Measurements from ENCODE around the gene PRDM2. TPM values are rescaled to one million over a fixed set of nuclear protein-coding genes. Genes with fewer than 3 reads are reported as not detected.

Gene PRDM2
- total RNA-seq, 1 donor from 2014 or later, result 13.9 TPM

DNA sequence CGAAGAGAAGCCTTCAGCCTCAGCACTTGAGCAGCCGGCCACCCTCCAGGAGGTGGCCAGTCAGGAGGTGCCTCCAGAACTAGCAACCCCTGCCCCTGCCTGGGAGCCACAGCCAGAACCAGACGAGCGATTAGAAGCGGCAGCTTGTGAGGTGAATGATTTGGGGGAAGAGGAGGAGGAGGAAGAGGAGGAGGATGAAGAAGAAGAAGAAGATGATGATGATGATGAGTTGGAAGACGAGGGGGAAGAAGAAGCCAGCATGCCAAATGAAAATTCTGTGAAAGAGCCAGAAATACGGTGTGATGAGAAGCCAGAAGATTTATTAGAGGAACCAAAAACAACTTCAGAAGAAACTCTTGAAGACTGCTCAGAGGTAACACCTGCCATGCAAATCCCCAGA, 78.4 kb downstream of the PRDM2 start:
- DNase-seq (ENCODE audit: low read depth), result no peak
- TF ChIP-seq, protein P1, sequence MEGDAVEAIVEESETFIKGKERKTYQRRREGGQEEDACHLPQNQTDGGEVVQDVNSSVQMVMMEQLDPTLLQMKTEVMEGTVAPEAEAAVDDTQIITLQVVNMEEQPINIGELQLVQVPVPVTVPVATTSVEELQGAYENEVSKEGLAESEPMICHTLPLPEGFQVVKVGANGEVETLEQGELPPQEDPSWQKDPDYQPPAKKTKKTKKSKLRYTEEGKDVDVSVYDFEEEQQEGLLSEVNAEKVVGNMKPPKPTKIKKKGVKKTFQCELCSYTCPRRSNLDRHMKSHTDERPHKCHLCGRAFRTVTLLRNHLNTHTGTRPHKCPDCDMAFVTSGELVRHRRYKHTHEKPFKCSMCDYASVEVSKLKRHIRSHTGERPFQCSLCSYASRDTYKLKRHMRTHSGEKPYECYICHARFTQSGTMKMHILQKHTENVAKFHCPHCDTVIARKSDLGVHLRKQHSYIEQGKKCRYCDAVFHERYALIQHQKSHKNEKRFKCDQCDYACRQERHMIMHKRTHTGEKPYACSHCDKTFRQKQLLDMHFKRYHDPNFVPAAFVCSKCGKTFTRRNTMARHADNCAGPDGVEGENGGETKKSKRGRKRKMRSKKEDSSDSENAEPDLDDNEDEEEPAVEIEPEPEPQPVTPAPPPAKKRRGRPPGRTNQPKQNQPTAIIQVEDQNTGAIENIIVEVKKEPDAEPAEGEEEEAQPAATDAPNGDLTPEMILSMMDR (IDR thresholded peaks at IDR 0.05; ENCODE audit: insufficient read depth, low read length, poor library complexity, severe bottlenecking), result no peak
- no peaks in the 10 kb centered on the region for H3K27me3 ChIP-seq (ENCODE audit: control insufficient read depth, insufficient read depth, low read length)
- H3K36me3 ChIP-seq (ENCODE audit: control insufficient read depth, insufficient read depth, low read length), result no peaks in the 10 kb centered on the region
- H3K4me3 ChIP-seq (ENCODE audit: low read depth, low read length), result no peak overlapping the region

DNA sequence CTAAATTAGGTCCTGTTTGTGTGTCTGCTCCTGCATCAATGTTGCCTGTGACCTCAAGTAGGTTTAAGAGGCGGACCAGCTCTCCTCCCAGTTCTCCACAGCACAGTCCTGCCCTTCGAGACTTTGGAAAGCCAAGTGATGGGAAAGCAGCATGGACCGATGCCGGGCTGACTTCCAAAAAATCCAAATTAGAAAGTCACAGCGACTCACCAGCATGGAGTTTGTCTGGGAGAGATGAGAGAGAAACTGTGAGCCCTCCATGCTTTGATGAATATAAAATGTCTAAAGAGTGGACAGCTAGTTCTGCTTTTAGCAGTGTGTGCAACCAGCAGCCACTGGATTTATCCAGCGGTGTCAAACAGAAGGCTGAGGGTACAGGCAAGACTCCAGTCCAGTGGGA, 79.9 kb downstream of the PRDM2 start:
- no peaks in the 10 kb centered on the region for H3K27me3 ChIP-seq (ENCODE audit: control insufficient read depth, insufficient read depth, low read length)
- no peaks in the 10 kb centered on the region for H3K36me3 ChIP-seq (ENCODE audit: control insufficient read depth, insufficient read depth, low read length)
- TF ChIP-seq, protein P1 (IDR thresholded peaks at IDR 0.05; ENCODE audit: insufficient read depth, low read length, poor library complexity, severe bottlenecking), result no peak
- DNase-seq (ENCODE audit: low read depth), result no peak
- H3K4me3 ChIP-seq (ENCODE audit: low read depth, low read length), result no peak overlapping the region

DNA sequence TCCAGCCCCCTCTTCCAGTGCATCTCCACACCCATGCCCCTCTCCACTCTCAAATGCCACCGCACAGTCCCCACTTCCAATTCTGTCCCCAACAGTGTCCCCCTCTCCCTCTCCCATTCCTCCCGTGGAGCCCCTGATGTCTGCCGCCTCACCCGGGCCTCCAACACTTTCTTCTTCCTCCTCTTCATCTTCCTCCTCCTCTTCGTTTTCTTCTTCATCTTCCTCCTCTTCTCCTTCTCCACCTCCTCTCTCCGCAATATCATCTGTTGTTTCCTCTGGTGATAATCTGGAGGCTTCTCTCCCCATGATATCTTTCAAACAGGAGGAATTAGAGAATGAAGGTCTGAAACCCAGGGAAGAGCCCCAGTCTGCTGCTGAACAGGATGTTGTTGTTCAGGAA, 80.8 kb downstream of the PRDM2 start:
- no peak for DNase-seq (ENCODE audit: low read depth)
- TF ChIP-seq, protein P1 (IDR thresholded peaks at IDR 0.05; ENCODE audit: insufficient read depth, low read length, poor library complexity, severe bottlenecking), result no peak
- H3K36me3 ChIP-seq (ENCODE audit: control insufficient read depth, insufficient read depth, low read length), result no peaks in the 10 kb centered on the region
- H3K27me3 ChIP-seq (ENCODE audit: control insufficient read depth, insufficient read depth, low read length), result no peaks in the 10 kb centered on the region
- H3K4me3 ChIP-seq (ENCODE audit: low read depth, low read length), result no peak overlapping the region

DNA sequence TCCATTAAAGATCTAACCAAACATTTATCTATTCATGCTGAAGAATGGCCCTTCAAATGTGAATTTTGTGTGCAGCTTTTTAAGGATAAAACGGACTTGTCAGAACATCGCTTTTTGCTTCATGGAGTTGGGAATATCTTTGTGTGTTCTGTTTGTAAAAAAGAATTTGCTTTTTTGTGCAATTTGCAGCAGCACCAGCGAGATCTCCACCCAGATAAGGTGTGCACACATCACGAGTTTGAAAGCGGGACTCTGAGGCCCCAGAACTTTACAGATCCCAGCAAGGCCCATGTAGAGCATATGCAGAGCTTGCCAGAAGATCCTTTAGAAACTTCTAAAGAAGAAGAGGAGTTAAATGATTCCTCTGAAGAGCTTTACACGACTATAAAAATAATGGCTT, 81.2 kb downstream of the PRDM2 start:
- no peaks in the 10 kb centered on the region for H3K27me3 ChIP-seq (ENCODE audit: control insufficient read depth, insufficient read depth, low read length)
- TF ChIP-seq, protein P1 (IDR thresholded peaks at IDR 0.05; ENCODE audit: insufficient read depth, low read length, poor library complexity, severe bottlenecking), result no peak
- H3K36me3 ChIP-seq (ENCODE audit: control insufficient read depth, insufficient read depth, low read length), result no peaks in the 10 kb centered on the region
- H3K4me3 ChIP-seq (ENCODE audit: low read depth, low read length), result no peak overlapping the region
- DNase-seq (ENCODE audit: low read depth), result no peak

DNA sequence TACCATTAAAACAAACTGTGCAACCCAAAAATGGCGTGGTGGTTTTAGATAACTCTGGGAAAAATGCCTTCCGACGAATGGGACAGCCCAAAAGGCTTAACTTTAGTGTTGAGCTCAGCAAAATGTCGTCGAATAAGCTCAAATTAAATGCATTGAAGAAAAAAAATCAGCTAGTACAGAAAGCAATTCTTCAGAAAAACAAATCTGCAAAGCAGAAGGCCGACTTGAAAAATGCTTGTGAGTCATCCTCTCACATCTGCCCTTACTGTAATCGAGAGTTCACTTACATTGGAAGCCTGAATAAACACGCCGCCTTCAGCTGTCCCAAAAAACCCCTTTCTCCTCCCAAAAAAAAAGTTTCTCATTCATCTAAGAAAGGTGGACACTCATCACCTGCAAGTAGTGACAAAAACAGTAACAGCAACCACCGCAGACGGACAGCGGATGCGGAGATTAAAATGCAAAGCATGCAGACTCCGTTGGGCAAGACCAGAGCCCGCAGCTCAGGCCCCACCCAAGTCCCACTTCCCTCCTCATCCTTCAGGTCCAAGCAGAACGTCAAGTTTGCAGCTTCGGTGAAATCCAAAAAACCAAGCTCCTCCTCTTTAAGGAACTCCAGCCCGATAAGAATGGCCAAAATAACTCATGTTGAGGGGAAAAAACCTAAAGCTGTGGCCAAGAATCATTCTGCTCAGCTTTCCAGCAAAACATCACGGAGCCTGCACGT, 82.1 kb downstream of the PRDM2 start:
- TF ChIP-seq, protein P1 (IDR thresholded peaks at IDR 0.05; ENCODE audit: insufficient read depth, low read length, poor library complexity, severe bottlenecking), result no peak
- DNase-seq (ENCODE audit: low read depth), result no peak
- H3K4me3 ChIP-seq (ENCODE audit: low read depth, low read length), result no peak overlapping the region

More for the DNA sequence above, 82.1 kb downstream of the PRDM2 start:
- Histone ChIP-seq H3K36me3 (ENCODE audit: control insufficient read depth, insufficient read depth, low read length) (no peaks in the 10 kb centered on the region), H3K27me3 (ENCODE audit: control insufficient read depth, insufficient read depth, low read length) (no peaks in the 10 kb centered on the region)
